ENCODE data around the gene EIF2A. TPM values are rescaled to one million over a fixed set of nuclear protein-coding genes. Genes with fewer than 3 reads are reported as not detected.

The EIF2A gene
- total and polyA plus RNA-seq, 2 experiments from 2014 or later, result 47.6 to 140 TPM

- no peaks in the 10 kb centered on the region for H3K9me3 ChIP-seq (ENCODE audit: low read depth)
- in situ Hi-C loops (cut with MboI), result no loop called here
These were observed 18.9 kb upstream of the EIF2A start for GRCh38 chr3:150527464-150528255.

GRCh38 chr3:150528354-150528797, 18.2 kb upstream of the EIF2A start:
- Histone ChIP-seq H4K20me1 (ENCODE audit: insufficient read depth) (no peaks in the 10 kb centered on the region), H3K27me3 (replicated peaks; ENCODE audit: insufficient read depth) (no peaks in the 10 kb centered on the region), H3K9ac (no peak overlapping the region), H3K4me3 (no peak overlapping the region), H3K36me3 (ENCODE audit: low read depth) (no peaks in the 10 kb centered on the region), H3K4me2 (ENCODE audit: unreplicated experiment) (no peak overlapping the region), H2AFZ (no peak overlapping the region; the same call in 1 of the 2 replicates), H3K9me2 (ENCODE audit: insufficient read depth) (no peaks in the 10 kb centered on the region), H3K79me2 (ENCODE audit: insufficient read depth) (no peaks in the 10 kb centered on the region), H3K27ac (no peak overlapping the region), H3K9me3 (ENCODE audit: low read depth) (no peaks in the 10 kb centered on the region), H3K4me1 (ENCODE audit: insufficient read depth) (no peaks in the 10 kb centered on the region), H3F3A (ENCODE audit: insufficient read depth) (no peaks in the 10 kb centered on the region)
- 9 to 11% methylated on average over 2 of the region's 2 CpGs for WGBS, 2 experiments (ENCODE audit: low coverage in 1 of 2, low lambda C conversion rate in 2 of 2, missing lambda C conversion rate in 2 of 2)
- peak; percentile 51 for DNase-seq
- no peak for TF ChIP-seq EZH2 (IDR thresholded peaks at IDR 0.05; ENCODE audit: insufficient read depth, poor library complexity, severe bottlenecking)
- TF ChIP-seq EZH2phosphoT487 (IDR thresholded peaks at IDR 0.05; ENCODE audit: insufficient read depth, low read depth), result no peak
- in situ Hi-C loops (cut with MboI), result no loop called here

More at GRCh38 chr3:150527464-150528255, 18.9 kb upstream of the EIF2A start:
- no peaks in the 10 kb centered on the region for H4K20me1 ChIP-seq (ENCODE audit: insufficient read depth)
- no peak overlapping the region for H3K27ac ChIP-seq
- no peaks in the 10 kb centered on the region for H3K4me1 ChIP-seq (ENCODE audit: insufficient read depth)
- H3K4me2 ChIP-seq (ENCODE audit: unreplicated experiment), result no peak overlapping the region
- no peaks in the 10 kb centered on the region for H3K36me3 ChIP-seq (ENCODE audit: low read depth)
- TF ChIP-seq EZH2phosphoT487 (IDR thresholded peaks at IDR 0.05; ENCODE audit: insufficient read depth, low read depth) (no peak), EZH2 (IDR thresholded peaks at IDR 0.05; ENCODE audit: insufficient read depth, poor library complexity, severe bottlenecking) (no peak)
- WGBS, 2 experiments (ENCODE audit: low coverage in 1 of 2, low lambda C conversion rate in 2 of 2, missing lambda C conversion rate in 2 of 2), result 65 to 67% methylated on average over 10 of the region's 10 CpGs
- no peak overlapping the region for H3K4me3 ChIP-seq
- no peaks in the 10 kb centered on the region for H3K27me3 ChIP-seq (replicated peaks; ENCODE audit: insufficient read depth)
- no peaks in the 10 kb centered on the region for H3K79me2 ChIP-seq (ENCODE audit: insufficient read depth)
- no peaks in the 10 kb centered on the region for H3F3A ChIP-seq (ENCODE audit: insufficient read depth)
- H3K9me2 ChIP-seq (ENCODE audit: insufficient read depth), result no peaks in the 10 kb centered on the region
- no peak overlapping the region for H3K9ac ChIP-seq
- DNase-seq, result no peak
- no peak overlapping the region for H2AFZ ChIP-seq

- no peaks in the 10 kb centered on the region for H4K20me1 ChIP-seq (ENCODE audit: insufficient read depth)
- no peaks in the 10 kb centered on the region for H3K27me3 ChIP-seq (replicated peaks; ENCODE audit: insufficient read depth)
- H3K9ac ChIP-seq, result no peak overlapping the region
- TF ChIP-seq EZH2 (IDR thresholded peaks at IDR 0.05; ENCODE audit: insufficient read depth, poor library complexity, severe bottlenecking) (no peak), EZH2phosphoT487 (IDR thresholded peaks at IDR 0.05; ENCODE audit: insufficient read depth, low read depth) (no peak)
- H3K4me1 ChIP-seq (ENCODE audit: insufficient read depth), result no peaks in the 10 kb centered on the region
- H3K4me2 ChIP-seq (ENCODE audit: unreplicated experiment), result no peak overlapping the region
- no peak overlapping the region for H3K4me3 ChIP-seq
- H3K9me2 ChIP-seq (ENCODE audit: insufficient read depth), result no peaks in the 10 kb centered on the region
- H3K9me3 ChIP-seq (ENCODE audit: low read depth), result no peaks in the 10 kb centered on the region
- in situ Hi-C loops (cut with MboI), result no loop called here
- H2AFZ ChIP-seq, result no peak overlapping the region
- H3K79me2 ChIP-seq (ENCODE audit: insufficient read depth), result no peaks in the 10 kb centered on the region
- DNase-seq, result no peak
- no peaks in the 10 kb centered on the region for H3F3A ChIP-seq (ENCODE audit: insufficient read depth)
- H3K27ac ChIP-seq, result no peak overlapping the region
- no peaks in the 10 kb centered on the region for H3K36me3 ChIP-seq (ENCODE audit: low read depth)
These were observed 14.8 kb upstream of the EIF2A start for GRCh38 chr3:150531775-150532174.

- Histone ChIP-seq H3K27ac (no peak overlapping the region), H3K4me2 (ENCODE audit: unreplicated experiment) (no peak overlapping the region), H3K4me1 (ENCODE audit: insufficient read depth) (no peaks in the 10 kb centered on the region), H3F3A (ENCODE audit: insufficient read depth) (peaks cover 26% of the 10 kb centered on the region; the same call in 1 of the 2 replicates), H3K4me3 (no peak overlapping the region), H3K9me3 (ENCODE audit: low read depth) (no peaks in the 10 kb centered on the region), H2AFZ (no peak overlapping the region), H3K9me2 (ENCODE audit: insufficient read depth) (no peaks in the 10 kb centered on the region), H4K20me1 (ENCODE audit: insufficient read depth) (no peaks in the 10 kb centered on the region), H3K36me3 (ENCODE audit: low read depth) (no peaks in the 10 kb centered on the region), H3K9ac (no peak overlapping the region), H3K79me2 (ENCODE audit: insufficient read depth) (no peaks in the 10 kb centered on the region), H3K27me3 (replicated peaks; ENCODE audit: insufficient read depth) (no peaks in the 10 kb centered on the region)
- DNase-seq, result no peak
- 81 to 84% methylated on average over 4 of the region's 4 CpGs for WGBS, 2 experiments (ENCODE audit: low coverage in 1 of 2, low lambda C conversion rate in 2 of 2, missing lambda C conversion rate in 2 of 2)
- TF ChIP-seq EZH2 (IDR thresholded peaks at IDR 0.05; ENCODE audit: insufficient read depth, poor library complexity, severe bottlenecking) (no peak), EZH2phosphoT487 (IDR thresholded peaks at IDR 0.05; ENCODE audit: insufficient read depth, low read depth) (no peak)
- in situ Hi-C loops (cut with MboI), result no loop called here
These were observed 11.4 kb upstream of the EIF2A start for GRCh38 chr3:150535204-150535603.
